SK-N-SH (cell line): Measurements from ENCODE around the gene MRPL17.

Experiments
- CHD2 ChIP-seq: fragments of 150-350 bp; IDR thresholded peaks from 2 replicates; pipeline ENCODE4 v1.6.1; 2018; ENCODE audit warnings: low read length; ENCODE audit not compliant: partially characterized antibody
- CTCF ChIP-seq: fragments of 200-600 bp; sonication (generic); IDR thresholded peaks from 2 replicates; pipeline ENCODE4 v1.6.1; 2017; ENCODE audit warnings: antibody characterized with exemption, mild to moderate bottlenecking, moderate library complexity
- EZH2phosphoT487 ChIP-seq: fragments of 200-600 bp; sonication (generic); IDR thresholded peaks from 2 replicates; pipeline ENCODE4 v1.6.1; 2017; ENCODE audit warnings: low read depth, mixed run types, mild to moderate bottlenecking, antibody characterized with exemption, moderate library complexity, borderline replicate concordance
- POLR2AphosphoS5 ChIP-seq: IDR thresholded peaks from 2 replicates; pipeline ENCODE4 v1.6.1; 2012; ENCODE audit warnings: low read depth, low read length
- RAD21 ChIP-seq: IDR thresholded peaks from 2 replicates; pipeline ENCODE4 v1.6.1; 2012; ENCODE audit warnings: mild to moderate bottlenecking, low read length
- RFX5 ChIP-seq: IDR thresholded peaks from 2 replicates; pipeline ENCODE4 v1.6.1; 2012; ENCODE audit warnings: mild to moderate bottlenecking, improper control_type of control experiment, low read length

GRCh38 chr11:6717426-6717825, 34.3 kb upstream of the MRPL17 start:
- TF ChIP-seq EZH2phosphoT487 = no peak
- TF ChIP-seq POLR2AphosphoS5 = no peak
- no peak for TF ChIP-seq CTCF
- no peak for TF ChIP-seq RAD21
- TF ChIP-seq CHD2 = no peak
- no peak for TF ChIP-seq RFX5
